ENCODE data around the gene TTPAL.

TTPAL gene

DNA sequence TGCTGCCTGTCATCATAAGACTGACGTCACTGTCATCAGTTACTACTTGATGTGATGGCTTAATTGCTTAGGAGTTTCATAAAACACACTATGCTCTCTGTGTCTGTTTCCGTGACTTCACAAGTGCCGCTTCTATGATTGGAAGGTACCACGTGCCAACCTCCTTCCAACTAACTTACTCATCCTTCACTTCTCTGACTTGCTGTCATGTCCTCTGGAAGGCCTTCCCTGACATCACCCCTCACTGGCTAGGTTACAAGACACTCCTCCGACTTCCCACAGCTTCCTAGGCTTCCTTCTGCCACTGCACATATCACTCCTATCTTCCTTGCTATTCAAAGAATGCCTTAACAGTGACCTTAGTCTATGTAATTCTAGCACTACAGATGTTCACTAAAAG is 25.8 kb downstream of the TTPAL start:
- no peak for DNase-seq

DNA sequence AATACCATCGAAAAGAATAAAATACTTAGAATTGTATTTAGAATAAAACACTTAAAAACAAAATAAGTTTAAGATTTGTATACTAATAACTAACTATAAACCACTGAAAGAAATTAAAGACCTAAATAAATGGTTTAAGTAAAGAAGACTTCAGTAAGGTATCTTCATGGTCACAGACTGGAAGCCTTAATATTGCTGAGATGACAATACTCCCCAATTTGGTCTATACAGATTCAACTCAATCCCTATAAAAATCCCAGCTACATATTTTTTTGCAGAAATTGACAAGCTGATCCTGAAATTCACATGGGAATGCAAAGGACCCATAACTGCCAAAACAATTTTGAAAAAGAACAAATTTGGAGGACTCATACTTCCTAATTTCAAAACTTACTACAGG is 27.3 kb downstream of the TTPAL start:
- no peak for DNase-seq

DNA sequence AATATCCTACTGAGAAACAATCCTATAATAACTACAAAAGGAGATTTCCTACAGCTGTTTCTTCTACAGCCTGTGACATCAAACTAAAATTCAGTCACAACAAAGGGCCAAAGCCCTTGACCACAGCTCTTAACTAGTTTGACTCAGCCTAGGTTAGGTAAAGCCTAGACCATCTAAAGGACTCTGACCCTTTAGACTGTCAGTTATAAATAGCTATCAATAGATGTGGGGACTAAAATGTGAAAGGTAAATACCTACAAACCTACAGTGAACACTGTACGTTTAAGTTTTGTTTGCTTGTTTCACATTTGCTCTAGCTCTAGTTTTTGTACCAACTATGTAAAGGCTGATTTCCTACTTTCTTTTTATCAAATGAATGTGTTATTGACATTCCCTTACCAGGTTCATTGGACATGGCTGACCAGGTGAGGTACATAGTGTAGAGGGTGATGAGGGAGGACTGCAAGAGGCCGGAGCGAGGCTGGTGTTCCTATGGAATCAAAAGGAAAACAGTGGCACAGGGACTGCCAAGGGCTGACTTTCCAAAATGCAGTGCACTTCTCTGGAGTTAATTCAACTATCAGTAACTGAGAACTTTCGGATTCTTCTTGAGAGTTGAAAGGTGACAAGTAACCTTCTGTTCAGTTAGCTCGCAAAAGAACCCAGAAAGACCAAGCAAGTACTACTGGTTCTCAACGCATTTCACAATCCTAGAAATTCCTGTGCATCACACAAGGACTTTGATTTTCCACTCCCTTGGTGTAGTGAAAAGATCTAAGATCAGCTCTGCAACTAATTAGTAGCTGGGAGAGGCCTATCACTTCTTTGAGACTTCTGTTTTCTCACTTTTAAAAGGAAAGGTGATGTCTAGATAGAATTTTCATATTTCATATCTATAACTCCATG is 29.0 kb downstream of the TTPAL start:
- DNase-seq, result no peak

DNA sequence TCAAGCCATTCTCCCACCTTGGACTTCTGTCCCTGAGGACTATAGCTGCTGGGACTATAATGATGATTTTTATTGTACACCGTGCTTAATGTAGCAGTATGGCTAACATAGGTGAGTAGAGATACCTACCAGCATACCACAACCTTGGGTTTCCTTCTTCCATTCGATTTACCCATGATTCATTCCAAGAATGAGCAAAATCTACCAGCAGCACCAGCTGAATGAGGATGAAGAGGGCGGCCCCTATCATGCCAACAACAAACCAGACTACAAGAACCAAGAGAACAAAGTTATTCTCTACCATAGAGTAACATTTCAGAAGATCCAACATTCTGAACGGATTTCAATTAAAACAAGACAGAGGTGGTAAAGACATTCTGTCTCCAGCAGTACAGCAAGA is 34.1 kb downstream of the TTPAL start:
- DNase-seq, result no peak

DNA sequence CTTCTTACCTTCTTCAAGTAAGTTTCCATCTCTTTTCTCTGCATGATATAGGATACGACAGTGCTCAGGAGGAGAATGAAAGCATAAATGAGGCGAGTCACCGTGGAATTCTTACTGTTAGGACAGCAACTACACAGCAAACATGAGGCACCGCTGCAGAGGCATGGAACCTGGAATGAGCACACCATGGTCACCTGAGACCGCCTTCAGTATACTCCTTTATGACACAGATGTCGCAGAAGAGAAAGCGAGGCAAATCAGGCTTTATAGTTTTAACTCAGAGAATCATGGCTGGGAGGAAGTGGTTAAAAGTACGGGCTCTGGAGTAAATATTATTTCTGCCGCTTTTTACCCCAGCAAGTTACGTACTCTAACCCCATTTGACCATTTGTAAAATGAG is 38.2 kb downstream of the TTPAL start:
- DNase-seq, result no peak

DNA sequence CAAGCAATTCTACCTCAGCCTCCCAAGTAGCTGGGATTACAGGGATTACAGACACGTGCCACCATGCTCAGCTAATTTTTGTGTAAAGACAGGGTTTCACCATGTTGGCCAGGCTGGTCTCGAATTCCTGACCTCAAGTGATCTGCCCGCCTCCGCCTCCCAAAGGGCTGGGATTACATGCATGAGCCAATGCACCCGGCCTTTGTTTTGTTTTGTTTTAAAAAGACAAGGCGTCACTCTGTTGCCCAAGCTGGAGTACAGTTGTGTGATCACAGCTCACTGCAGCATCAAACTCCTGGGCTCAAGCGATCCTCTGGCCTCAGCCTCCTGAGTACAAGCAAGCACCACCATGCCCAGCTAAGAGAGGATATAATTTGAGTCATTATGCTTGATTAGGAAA is 40.8 kb downstream of the TTPAL start:
- no peak for DNase-seq

DNA sequence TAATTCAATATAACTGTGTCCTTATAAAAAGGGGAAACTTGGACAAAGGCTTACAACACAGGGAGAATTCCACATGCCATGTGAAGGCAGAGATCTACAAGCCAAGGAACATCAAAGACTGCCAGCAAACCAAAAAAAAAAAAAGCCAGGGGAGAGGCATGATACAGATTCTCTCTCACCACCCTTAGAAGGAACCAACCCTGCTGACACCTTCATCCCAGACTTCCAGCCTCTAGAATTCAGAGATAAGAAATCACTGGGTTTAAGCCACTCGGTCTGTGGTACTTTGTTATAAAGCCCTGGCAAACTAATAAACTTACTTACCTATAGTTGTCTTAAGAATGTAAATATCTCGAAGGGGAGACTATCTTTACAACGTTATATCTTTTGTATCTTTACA is 41.8 kb downstream of the TTPAL start:
- no peak for DNase-seq

DNA sequence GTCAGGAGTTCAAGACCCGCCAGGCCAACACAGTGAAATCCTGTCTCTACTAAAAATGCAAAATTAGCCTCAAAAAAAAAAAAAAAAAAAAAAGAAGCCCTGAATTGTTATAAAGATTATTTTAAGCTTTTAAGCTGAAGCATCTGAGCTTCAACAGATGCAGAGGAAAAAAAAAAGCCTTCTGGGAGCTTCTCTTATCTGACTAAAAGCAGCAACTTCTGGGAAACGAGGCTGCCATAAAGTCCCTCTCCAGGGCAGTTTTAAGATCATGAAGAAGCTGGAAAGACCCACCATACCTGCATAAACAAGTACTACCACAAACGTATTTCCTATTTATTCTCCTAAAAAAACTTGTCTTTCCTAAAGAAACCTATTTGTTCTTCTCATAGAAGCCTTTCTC is 42.6 kb downstream of the TTPAL start:
- DNase-seq, result no peak

DNA sequence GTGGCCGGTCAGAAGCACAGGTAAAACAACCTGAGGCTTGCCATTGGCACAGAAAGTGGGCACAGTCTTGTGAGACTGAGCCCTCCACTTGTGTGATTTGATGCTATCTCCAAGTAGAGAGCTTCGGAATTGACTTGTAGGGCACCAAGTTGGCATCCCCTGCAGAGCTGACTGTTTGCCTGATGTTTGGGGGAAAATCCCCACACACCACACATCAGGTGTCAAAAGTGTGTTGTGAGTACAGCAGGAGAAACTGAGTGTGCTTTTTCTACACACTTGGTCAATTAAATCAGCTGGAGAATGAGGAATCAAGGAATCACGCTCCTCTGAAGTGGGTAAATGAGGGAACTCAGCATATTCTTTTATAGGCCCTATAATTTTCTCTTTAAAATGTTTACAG is 45.2 kb downstream of the TTPAL start:
- DNase-seq, result no peak

DNA sequence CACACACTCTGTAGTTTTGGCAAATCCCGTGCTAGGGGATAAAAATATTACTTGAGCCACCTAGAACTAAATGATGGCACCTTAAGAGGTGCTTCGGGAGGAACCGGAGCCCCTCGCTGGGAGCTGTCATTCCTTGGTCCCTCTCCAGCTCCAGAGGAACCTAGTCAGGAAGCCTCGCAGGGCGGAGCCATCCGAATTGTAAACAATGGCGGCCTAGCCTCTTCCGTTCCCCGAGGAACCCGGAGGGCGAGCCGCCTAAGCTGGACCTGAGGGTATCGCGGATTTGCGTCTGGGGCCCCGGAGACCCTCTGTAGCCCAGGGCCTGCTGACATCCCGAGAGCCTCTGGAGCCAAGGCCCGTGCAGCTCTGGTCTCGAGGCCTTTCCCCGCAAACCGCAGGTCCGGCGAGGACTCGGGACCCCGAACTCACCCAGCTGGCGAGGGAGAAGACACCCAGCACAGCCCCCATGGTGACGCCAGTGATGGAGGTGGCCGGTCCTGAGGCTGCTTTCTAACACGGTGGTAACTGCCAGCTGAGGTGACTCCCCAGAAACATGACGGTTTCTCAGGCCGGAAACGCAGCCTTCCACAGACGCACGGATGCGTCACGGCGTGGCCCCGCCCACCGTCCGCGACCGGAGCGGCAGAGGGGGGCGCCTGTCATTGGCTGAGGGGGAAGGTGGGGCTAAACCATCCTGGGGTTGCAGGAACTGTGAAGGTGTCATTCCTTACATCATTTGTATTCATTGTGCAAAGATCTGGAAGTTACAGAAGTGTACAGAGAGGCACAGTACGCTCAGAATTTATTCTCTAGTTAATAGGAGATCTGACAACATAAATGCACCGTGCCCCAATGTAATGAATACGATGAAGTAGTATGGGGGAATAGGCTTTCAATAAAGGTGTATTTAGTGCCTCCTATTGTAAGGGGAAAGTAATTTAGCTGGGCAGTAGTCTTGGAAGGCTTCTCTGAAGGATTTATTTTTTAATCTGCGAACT is 46.1 kb downstream of the TTPAL start, which contains the start of gene SERINC3:
SERINC3 (minus strand) TSS at position 587 of the 998 bp plus-strand sequence; CDS start at position 468, 119 bp downstream.
- peak; percentile 97 for DNase-seq

DNA sequence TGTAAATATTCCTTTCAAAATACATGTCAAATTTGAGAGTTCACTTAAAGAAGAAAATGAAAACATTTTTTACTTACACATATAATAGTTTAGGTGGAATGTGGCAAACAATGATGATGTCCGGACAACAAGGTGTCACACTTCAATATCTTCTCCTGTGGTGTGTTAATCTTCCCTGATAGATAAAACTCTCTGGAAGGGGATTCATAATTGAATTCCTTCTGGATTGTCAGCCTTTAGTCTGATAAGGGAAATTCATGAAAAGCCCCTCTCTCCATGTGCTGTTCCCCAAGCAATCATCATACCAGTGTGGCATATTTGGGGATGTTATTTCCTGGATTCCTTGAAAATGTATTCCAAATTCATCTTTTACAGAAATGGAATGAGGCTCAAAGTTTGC is 47.2 kb downstream of the TTPAL start:
- no peak for DNase-seq

DNA sequence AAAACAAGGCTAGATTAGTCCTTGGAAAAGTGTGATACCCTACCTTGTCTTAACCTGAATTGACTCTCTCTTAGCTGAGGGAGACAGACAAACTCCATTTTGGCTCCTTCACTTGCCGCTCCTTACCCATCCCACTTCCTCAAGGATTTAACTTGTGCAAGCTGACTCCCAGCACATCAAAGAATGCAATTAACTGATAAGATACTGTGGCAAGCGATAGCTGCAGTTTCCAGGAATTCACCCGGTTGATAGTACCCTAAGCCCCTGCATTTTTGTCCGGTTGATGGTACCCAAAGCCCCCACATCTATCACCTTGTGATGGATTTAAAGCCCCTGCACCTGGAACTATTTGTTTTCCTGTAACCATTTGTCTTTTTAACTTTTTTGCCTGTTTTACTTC is 48.1 kb downstream of the TTPAL start:
- no peak for DNase-seq

DNA sequence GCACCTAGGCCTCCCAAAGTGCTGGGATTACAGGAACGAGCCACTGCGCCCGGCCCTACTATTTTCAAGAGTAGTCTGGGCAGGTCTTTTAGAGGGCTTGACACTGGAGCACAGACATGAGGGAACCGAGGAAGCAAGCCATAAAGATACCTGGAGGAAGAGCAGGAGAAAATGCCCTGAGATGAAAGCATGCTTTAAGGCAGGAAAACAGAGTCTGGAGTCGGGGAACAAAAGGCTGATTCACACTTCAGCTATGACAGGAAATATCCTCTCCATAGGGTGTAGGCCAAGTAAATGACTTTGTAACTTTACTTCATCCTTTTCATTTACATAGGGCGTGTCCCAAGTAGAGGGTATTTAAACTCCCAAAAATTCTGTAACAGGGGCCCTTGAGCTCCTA is 50.5 kb downstream of the TTPAL start:
- DNase-seq, result no peak

DNA sequence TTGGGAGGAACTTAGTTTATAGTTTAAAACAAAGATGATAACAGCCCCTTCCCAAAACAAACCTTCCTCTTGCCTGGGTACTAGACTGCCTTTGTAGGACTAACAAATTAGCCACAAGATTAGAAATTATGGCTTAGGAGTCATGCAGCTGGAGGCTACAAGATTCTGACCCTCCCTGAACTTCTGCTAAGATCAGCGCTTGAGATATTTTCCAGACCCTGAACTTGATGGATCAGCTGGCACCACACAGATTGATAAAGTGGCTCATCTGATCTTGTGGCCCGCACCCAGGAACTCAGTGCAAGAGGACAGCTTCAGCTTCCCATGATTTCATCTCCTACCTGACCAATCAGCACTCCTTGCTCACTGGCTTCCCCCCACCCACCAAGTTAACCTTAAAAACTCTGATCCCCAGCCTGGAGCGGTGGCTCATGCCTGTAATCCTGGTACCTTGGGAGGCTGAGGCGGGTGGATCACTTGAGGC is 52.1 kb downstream of the TTPAL start:
- no peak for DNase-seq

DNA sequence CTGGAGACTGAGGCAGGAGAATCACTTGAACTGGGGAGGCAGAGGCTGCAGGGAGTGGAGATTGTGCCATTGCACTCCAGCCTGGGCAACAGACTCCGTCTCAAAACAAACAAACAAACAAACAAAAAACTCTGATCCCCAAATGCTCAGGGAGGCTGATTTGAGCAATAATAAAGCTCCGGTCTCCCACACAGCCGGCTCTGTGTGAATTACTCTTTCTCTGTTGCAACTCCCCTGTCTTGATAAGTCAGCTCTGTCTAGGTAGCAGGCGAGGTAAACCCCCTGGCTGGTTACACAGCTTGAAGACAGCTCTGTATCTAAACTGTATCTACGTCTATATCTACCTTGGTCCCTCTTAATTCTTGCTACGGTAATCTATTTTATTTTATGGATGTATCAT is 52.6 kb downstream of the TTPAL start:
- no peak for DNase-seq

DNA sequence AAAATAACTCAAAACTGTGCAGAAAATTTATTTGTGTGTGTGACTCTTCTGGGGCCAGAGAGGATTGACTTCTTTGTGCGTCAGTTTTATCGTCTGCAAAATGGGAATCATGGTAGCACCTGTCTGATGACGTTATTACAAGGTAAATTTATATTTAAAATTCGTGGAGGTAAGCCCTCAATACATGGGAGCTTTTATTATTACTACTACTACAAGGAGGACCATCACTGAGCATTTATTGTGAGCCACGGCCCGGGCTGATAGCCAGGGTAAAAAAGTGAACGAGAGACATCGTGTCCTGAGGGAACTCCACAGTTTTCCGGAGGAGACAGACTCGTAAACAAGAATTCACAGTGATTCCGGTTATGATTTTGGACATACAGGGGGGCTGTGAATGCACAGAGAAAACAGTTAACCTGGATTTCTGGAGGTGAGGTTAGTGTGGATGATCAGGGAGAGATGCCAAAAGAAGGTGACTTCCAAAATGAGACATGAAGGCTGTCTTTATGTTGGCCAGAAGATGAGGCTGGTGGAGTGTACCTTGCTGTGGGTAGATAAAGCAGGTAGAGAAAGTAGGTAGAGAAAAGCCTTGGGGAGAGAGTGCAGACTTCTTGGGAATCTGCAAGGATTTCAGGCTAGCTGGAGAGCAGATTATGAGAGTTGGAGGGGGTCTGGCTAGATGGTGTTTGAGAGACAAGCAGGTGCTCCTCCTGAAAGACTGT is 56.7 kb downstream of the TTPAL start:
- no peak for DNase-seq

DNA sequence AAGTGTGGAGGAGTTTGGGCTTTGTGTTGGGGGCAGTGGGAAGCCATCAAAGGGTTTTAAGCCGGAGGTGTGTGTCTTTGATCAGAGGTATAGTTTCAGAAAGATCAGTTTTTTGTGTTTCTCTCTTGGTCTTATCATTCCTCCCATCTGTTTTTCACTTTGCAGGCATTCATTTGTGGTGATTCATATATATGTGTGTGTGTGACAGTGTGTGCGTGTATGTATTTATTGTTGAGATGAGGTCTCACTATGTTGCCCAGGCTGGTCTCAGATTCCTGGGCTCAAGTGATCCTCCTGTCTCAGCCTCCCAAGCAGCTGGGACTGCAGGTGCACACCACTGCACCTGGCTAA is 57.3 kb downstream of the TTPAL start:
- no peak for DNase-seq

DNA sequence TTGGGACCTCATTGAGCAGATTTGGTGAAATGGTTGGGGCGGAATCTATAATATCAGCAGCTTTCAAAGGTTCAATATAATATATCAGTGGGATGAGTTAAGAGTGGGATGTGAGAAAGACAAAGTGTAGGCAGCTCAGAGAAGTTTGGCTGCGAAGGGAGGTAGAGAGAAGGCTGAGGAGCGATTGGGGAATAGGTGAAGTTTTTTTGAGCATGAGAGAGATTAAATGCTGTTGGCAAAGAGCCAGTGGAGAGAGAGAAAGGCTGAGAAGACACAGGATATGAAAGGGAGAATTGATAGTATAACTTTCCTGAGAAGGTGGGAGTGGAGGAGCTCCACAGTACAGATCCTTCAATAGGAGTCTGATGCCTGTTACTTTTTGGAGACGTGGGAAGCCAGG is 58.3 kb downstream of the TTPAL start:
- DNase-seq, result no peak

DNA sequence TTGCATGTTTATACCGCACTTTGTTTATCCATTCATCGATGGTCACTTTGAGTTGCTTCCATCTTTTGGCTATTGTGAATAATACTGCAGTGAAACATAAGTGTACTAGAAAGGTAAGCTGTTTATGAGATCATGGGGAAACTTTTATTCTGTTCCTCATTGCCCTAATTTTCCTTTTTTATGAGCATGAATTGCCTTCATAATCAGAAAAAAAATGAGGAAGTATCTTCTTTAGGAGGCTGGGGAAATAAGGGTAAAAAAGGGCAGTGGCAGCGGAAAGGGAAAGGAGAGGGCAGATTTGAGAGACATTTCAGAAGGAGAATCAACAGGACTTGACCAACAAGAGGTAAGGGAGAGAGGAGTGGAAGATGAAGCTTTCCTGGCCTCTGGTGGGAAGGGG is 60.5 kb downstream of the TTPAL start:
- no peak for DNase-seq

DNA sequence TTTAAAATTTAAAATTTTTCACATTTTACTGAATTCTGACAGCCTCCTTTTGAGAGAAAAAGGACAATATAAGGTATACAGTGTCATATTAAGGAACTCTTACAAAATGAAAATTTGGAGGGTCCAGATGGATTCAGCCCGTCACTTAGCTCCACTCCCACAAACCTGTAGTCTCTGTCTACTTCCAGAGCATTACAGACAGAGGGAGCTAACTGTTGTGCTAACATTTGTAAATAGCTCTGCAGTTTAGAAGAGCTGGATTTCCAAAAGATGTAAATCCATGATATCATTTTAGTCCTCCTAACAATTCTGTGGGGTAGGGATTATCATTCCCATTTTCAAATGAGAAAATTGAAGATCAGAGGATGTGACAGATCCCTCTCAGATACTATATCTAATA is 62.3 kb downstream of the TTPAL start:
- no peak for DNase-seq

DNA sequence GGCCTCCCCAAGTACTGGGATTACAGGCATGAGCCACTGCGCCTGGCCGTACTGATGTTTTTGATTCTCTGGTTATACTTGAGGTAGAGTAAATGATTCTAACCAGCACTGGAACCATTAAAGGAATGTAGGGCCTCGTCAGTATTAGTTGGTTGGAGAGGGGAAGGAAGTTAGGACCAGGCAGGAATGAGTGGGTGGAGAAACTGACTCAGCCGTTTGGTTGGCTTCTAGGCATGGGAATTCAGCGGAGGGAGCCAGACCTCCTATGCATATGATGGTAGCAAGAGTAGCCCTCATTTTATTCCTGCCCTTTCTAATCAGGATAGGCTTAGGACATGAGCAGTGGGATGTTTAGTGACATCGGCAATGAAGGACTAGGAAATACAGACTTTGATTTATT is 65.2 kb downstream of the TTPAL start:
- no peak for DNase-seq

DNA sequence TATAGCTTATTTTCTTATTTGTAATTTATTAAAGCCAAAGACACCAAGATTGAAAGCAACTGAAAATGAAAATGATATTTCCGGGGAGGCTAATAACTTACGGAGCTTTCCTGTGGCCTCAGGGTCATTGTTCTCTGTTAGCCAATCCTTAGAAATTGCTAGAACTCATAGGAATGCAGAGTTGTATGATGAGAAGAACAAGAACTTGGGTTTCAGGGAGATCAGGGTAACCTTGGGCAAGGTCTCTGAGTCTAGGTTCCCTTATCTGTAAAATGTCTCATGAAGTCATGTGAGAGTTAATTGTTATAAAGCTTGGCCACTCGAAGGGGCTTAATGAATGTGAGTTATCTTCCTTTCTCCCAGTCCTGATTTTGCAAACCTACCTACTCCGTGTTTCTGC is 66.3 kb downstream of the TTPAL start:
- DNase-seq, result no peak

DNA sequence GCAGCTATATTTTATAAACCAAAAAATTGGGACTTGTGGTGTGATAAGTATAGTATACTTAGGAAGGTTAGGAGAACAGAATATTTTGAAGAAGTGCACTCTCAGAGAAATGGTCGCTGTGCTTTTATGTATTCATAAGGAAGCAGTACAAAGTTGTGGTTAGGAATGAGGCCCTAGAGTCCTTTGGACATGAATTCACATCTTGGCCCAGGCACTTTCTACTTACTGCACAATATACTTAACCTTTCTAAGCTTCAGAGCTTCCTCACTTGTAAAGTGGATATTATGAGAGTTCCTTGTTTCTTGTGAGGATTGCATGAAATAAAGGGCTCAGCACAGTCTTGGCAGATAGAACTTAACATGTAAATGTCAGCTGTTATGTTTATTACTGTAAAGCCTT is 67.2 kb downstream of the TTPAL start:
- DNase-seq, result no peak
